AG10803 (cell line): Measurements from ENCODE around the gene CDH23.

Experiments
- DNase-seq: peaks from one replicate; pipeline ENCODE4 v3.0.0; 2010; ENCODE audit warnings: low read depth
- H3K4me3 ChIP-seq: 2 replicates; pipeline ENCODE4 v1.5.1; 2011; ENCODE audit warnings: mild to moderate bottlenecking, low read length, control low read depth
- CTCF ChIP-seq: conservative IDR thresholded peaks from 2 replicates; pipeline ENCODE4 v1.5.1; 2011; ENCODE audit warnings: mild to moderate bottlenecking, low read length, control low read depth, inconsistent platforms

CDH23 gene

GRCh38 chr10:71427246-71427645 is 30.5 kb downstream of the CDH23 start:
- no peak for DNase-seq
- no peak overlapping the region for H3K4me3 ChIP-seq
- TF ChIP-seq CTCF, result no peak

GRCh38 chr10:71429304-71429703 is 32.6 kb downstream of the CDH23 start:
- no peak for TF ChIP-seq CTCF
- DNase-seq, result no peak
- no peak overlapping the region for H3K4me3 ChIP-seq

GRCh38 chr10:71429929-71430328 is 33.2 kb downstream of the CDH23 start:
- no peak for TF ChIP-seq CTCF
- DNase-seq, result no peak
- H3K4me3 ChIP-seq, result no peak overlapping the region

- no peak for DNase-seq
Observed at GRCh38 chr10:71431239-71432100, 34.8 kb downstream of the CDH23 start.

GRCh38 chr10:71432101-71432905 is 35.6 kb downstream of the CDH23 start:
- no peak overlapping the region for H3K4me3 ChIP-seq
- no peak for TF ChIP-seq CTCF
- no peak for DNase-seq

More at GRCh38 chr10:71431239-71432100, 34.8 kb downstream of the CDH23 start:
- no peak overlapping the region for H3K4me3 ChIP-seq
- no peak for TF ChIP-seq CTCF

GRCh38 chr10:71432956-71433767 is 36.4 kb downstream of the CDH23 start:
- DNase-seq, result no peak
- H3K4me3 ChIP-seq, result no peak overlapping the region
- no peak for TF ChIP-seq CTCF
